Measurements from ENCODE around the gene PDE6H. TPM values are rescaled to one million over a fixed set of nuclear protein-coding genes. Genes with fewer than 3 reads are reported as not detected.

Gene PDE6H
- total RNA-seq, 1 donor from 2014 or later, result not detected

GRCh38 chr12:14974633-14975032, 1.8 kb downstream of the PDE6H start:
- DNase-seq (ENCODE audit: low spot score), result no peak

- no peak for DNase-seq (ENCODE audit: low spot score)
Measured at GRCh38 chr12:14975457-14975856, 2.6 kb downstream of the PDE6H start.

GRCh38 chr12:14976658-14977057, 3.8 kb downstream of the PDE6H start:
- no peak for DNase-seq (ENCODE audit: low spot score)

DNA sequence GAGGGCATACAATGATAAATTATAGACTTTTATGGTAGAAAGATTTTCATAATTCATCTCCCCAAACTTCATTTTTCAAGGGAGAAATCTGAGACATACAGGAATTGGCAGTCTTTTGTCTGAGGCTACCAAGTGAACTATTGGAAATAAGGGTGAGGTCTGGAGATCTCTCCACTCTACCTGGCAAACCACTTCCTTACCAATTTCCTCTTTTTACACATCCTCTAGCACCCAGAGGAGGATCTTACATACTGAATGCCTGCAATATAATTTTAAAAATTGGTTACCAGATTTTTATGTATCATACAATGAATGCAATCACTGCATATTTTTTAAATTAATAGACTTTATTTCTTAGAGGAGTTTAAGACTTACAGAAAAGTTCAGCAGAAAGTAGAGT, 6.6 kb downstream of the PDE6H start:
- DNase-seq (ENCODE audit: low spot score), result no peak

GRCh38 chr12:14981049-14981448, 8.2 kb downstream of the PDE6H start:
- no peak for DNase-seq (ENCODE audit: low spot score)

GRCh38 chr12:14982562-14982961, 9.7 kb downstream of the PDE6H start:
- DNase-seq (ENCODE audit: low spot score), result no peak

- DNase-seq (ENCODE audit: low spot score), result no peak
Measured at GRCh38 chr12:14982991-14983390, 10.1 kb downstream of the PDE6H start.

DNA sequence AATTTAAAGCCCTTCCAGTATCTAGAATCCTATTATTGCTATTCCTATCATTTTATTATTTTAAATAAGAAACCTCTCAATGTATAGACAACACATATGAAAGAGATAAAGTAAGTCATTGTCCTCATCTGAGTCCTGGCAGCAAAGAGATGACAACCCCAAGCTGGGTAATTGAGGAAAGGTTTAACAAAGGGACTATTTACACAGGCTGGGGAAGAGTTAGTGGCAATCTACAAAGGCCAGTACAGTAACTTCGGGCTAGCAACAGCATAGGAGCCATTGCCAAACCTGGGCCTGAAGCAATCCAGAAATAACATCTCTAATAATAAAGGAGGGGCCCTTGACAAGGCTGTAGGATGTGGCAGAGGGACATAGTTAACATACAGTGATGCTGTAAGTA, 11.2 kb downstream of the PDE6H start:
- DNase-seq (ENCODE audit: low spot score), result no peak

DNA sequence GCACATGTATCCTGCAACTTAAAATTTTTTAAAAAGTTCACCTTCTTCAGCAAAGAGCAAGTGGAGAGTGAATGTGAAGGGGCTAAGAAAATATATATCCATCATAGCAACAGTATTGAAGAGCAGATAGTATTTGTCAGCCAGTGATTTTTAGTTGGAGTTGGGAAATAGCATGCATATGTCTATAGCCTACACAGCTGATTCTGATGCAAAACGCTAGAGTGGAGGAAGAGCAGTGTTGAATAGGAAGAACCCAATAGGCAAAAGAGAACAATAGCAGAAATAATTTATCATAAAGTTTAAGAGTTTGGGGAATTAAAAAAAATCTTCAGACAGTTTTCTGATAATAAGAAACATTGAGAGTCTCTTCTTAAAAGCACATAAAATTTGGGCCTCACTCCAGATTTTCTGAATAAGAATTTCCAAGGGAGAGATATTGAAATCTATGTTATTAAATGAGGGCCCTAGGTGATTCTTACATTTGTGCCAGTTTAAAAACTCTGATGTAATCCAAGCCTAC, 12.0 kb downstream of the PDE6H start:
- no peak for DNase-seq (ENCODE audit: low spot score)

DNA sequence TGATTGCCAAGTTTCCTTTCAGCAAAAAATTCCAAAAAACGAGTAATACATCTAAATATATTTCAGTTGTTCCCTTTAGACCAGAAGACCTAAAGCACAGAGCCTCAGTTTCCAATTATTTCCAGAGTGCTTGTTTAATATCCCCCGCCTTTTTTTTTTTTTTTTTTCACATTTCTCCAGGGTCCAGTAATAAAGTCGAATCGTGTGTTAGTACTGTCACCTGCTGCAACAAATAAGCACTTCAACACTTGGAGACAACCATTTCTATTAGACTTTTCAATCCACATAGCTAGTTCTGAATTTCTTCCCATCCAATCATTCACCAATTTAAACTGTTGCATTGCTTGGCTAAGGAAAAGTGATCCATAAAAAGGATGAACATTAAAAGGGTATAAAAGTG, 13.6 kb downstream of the PDE6H start:
- DNase-seq (ENCODE audit: low spot score), result no peak

- no peak for DNase-seq (ENCODE audit: low spot score)
Measured at GRCh38 chr12:14988035-14988434, 15.2 kb downstream of the PDE6H start.

GRCh38 chr12:14989790-14990189, 16.9 kb downstream of the PDE6H start:
- no peak for DNase-seq (ENCODE audit: low spot score)

DNA sequence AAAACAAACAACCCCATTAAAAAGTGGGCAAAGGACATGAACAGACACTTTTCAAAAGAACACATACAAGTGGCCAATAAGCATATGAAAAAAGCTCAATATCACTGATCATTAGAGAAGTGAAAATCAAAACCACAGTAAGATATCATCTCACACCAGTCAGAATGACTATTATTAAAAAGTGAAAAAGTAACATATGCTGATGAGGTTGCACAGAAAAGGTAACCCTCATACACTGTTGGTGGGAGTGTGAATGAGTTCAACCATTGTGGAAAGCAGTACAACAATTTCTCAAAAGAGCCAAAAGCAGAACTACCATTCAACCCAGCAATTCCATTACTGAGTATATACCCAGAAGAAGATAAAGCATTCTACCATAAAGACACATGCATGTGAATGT, 18.2 kb downstream of the PDE6H start:
- no peak for DNase-seq (ENCODE audit: low spot score)

- DNase-seq (ENCODE audit: low spot score), result no peak
Measured at GRCh38 chr12:14992673-14993072, 19.8 kb downstream of the PDE6H start.

GRCh38 chr12:14993117-14993516, 20.3 kb downstream of the PDE6H start:
- no peak for DNase-seq (ENCODE audit: low spot score)

DNA sequence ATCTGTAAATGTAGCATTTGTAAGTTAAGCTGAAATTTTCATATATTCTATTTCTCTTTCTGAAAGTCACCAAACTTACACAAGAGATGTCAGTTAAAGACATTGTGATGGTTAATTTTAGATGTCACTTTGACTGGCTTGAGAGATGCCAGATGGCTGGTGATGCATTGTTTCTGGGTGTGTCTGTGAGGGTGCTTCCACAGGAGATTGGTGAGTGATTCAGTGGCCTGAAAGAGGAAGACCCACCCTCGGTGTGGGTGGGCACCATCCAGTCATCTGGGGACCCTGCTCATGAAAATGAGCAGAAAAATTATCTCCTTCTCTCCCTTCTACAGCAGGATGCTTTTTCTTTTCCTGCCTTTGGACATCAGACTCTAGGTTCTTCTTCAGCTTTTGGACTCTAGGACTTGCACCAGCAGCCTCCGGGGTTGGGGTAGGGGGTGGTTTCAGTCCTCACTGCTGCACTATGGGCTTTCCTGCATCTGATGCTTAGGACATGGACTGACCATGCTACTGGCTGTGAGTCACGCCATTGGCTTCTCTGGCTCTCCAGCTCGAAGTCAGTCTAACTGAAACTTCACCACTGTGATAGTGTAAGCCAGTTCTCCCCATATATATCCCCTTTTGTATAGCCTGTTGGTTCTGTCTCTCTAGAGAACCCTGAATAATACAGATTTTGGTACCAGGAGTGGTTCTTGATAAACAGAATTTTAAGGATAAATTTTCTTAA, 20.9 kb downstream of the PDE6H start:
- no peak for DNase-seq (ENCODE audit: low spot score)

- DNase-seq (ENCODE audit: low spot score), result no peak
Measured at GRCh38 chr12:14994610-14995009, 21.8 kb downstream of the PDE6H start.

DNA sequence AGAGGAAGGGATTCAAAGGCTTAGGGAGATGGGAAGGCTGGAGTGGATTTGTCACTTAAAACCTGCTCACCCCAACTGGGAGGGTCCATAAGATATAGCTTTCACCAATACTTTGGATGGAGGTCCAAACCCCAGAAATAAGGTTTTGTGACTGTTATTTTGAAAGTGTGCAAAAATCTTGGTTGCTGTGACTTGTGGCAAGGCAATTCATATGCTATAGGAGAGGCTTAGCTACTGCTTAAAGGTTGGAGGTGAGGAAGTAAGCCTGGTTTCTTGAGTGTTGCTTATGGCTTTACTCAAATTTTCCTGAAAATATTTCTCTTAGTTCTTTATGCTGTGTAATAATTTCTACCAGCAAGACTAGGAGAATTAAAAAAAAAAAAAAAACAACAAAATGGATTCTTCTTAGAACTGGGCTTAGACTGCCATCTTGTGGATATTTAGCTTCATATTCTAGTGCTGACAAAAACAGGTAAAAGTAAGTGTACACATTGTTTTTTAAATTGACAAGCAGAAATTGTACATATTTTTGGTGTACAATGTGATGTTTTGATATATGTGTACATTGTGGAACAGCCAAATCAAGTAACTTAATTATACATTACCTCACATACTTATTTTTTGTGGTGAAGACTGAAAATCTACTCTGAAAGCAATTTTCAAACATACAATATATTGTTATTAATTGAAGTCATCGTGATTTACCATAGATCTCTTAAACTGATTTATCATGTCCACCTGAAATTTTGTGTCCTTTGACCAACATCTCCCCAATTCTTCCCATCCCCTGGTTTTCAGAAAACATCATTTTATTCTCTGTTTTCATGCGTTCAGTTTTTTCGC, 23.0 kb downstream of the PDE6H start:
- DNase-seq (ENCODE audit: low spot score), result no peak

- no peak for DNase-seq (ENCODE audit: low spot score)
Measured at GRCh38 chr12:14997998-14998397, 25.2 kb downstream of the PDE6H start.

DNA sequence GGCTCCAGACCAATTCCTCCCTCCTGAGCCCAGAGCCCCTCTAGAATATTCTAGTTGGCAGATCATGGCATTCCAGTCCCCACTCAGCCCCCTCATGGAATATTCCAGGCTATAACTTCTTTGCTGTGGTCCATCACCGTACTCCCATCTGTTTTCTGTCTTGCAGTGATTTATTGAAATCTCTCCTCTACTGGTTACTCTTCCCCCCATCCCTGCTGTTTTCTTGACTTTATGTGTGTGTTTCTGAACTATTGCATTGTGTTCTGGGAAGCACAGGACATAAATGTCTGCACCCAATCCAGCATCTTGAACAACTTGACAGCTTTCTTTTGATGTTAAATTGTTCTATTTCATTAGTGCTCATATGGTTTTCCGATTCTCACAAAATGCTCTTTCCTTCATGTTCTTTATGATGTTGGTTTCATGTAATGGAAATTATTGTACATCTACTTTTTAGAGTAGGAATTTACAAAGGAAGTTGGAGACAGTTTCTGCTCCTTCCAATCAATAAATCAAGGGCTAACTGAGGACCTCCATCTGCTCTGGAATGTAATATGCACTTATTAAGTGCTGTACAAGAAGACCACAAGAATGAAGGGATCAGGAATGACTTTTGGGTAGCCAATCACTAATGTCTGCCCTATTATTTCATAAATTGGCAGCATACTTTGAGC, 26.3 kb downstream of the PDE6H start:
- DNase-seq (ENCODE audit: low spot score), result no peak

- peak; percentile 44 for DNase-seq (ENCODE audit: low spot score)
Measured at GRCh38 chr12:14999695-15000365, 27.0 kb downstream of the PDE6H start.

DNA sequence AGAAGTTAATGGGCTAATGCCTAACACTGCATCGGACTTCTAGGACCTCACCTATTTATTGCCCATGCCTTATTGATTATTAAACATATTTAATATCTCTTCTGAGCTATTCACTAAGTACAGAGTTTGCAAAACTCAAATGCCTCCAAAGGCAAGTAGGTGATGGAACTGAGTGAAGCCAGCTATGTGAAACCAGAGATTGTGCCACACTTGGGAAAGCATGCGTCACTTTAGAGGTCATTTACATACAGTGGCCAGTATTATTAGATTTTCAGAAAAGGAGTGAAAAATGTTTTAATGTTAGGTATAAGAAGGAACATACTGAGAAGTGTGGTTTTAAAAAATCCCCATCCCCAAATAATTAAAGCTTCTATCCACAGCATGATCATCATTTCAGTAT, 27.7 kb downstream of the PDE6H start:
- DNase-seq (ENCODE audit: low spot score), result no peak

Measured in mucosa of gallbladder (tissue), 1 donor.